IMR-90 (cell line): ENCODE measurements around the gene KIAA0319L.

Experiments
- CTCF ChIP-seq: conservative IDR thresholded peaks from 2 replicates; pipeline ENCODE4 v1.5.1; 2012; ENCODE audit warnings: mild to moderate bottlenecking, low read depth, low read length, improper control_type of control experiment
- ELK1 ChIP-seq: fragments of 150-350 bp; IDR thresholded peaks from 2 replicates; pipeline ENCODE4 v1.6.1; 2016; ENCODE audit warnings: low read depth, mild to moderate bottlenecking, low read length, moderate library complexity, borderline replicate concordance
- MAZ ChIP-seq: IDR thresholded peaks from 2 replicates; pipeline ENCODE4 v1.6.1; 2012; ENCODE audit warnings: low read depth, mild to moderate bottlenecking, low read length, improper control_type of control experiment, moderate library complexity, borderline replicate concordance
- POLR2A ChIP-seq: IDR thresholded peaks from 2 replicates; pipeline ENCODE4 v1.6.1; 2012; ENCODE audit warnings: mild to moderate bottlenecking, low read depth, low read length
- RFX5 ChIP-seq: IDR thresholded peaks from 2 replicates; pipeline ENCODE4 v1.8.0; 2012; ENCODE audit warnings: low read depth, mild to moderate bottlenecking, low read length, moderate library complexity
- SMC3 ChIP-seq: fragments of 150-350 bp; IDR thresholded peaks from 2 replicates; pipeline ENCODE4 v1.6.1; 2016; ENCODE audit warnings: low read depth, mild to moderate bottlenecking, antibody characterized with exemption, low read length, moderate library complexity

- no peak for TF ChIP-seq POLR2A
- TF ChIP-seq CTCF, result no peak
- no peak for TF ChIP-seq SMC3
- TF ChIP-seq MAZ, result no peak
- no peak for TF ChIP-seq RFX5
- TF ChIP-seq ELK1, result no peak
Measured at GRCh38 chr1:35536556-35537162, 20.5 kb downstream of the KIAA0319L start.
